ENCODE results near the gene C1QTNF6.

The C1QTNF6 gene

DNA sequence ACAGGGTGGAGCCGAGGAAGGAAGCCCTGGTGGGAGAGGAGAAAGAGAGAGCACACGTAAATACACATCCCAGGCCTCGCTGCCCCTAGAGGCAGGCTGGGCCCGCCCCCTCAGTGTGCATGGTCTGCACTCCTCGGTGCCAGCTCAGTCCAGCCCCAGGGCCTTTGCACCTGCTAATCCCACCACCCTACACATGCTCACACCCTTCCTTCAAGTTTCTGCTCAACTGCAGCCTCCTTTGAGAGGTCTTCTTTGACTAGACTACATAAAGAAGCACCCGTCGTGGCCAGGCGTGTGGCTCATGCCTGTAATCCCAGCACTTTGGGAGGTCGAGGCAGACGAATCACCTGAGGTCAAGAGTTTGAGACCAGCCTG lies 43.9 kb downstream of the C1QTNF6 start:
- Mint-ChIP-seq H3K9me3 (no peaks in the 10 kb centered on the region), H3K4me3 (peak overlapping the region; percentile 35), H3K4me1 (peaks cover 67% of the 10 kb centered on the region), H3K27me3 (no peaks in the 10 kb centered on the region), H3K27ac (no peak overlapping the region), H3K36me3 (peaks cover 6% of the 10 kb centered on the region)

DNA sequence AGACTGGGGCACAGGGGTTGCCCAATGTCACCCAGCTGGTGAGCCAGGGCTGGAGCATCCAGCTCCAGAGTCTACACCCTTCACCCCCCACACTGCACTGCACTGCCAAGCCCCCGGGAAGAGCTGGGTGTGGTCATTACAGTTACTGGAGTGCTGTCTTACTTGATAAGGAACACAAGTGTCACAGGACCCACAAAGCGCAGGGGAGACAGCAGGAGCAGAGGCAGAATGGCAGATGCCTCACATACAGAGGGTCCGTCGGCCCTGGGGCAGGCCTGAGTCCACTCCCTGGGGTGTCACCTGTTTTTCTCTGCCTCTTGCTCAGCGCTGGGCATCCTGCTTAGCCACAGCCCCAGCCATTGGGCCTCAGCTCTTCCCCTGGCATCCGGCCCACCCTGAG lies 46.1 kb downstream of the C1QTNF6 start:
- H3K36me3 Mint-ChIP-seq = peaks cover 19% of the 10 kb centered on the region
- peaks cover 67% of the 10 kb centered on the region for H3K4me1 Mint-ChIP-seq
- no peak overlapping the region for H3K27ac Mint-ChIP-seq

DNA sequence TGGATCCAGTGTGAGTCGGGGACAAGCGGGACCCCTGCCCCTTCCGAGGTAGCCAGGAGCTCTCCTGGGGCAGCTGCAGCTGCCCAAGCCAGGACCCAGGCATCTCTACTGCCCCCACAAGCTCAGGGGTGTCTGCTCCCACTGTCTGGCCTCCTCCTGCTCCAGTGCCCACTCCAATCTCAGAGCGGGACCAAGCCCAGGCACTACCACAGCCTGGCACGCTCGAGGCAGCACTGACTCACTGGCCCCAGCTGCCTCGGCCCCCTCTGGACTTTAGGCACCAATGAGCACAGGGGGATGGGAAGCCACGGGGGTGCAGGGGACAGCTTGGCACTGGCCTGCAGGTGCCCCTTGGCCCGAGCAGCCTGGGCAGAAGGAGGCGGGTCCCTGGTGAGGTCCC lies 46.6 kb downstream of the C1QTNF6 start:
- H3K27me3 Mint-ChIP-seq = no peaks in the 10 kb centered on the region
- no peaks in the 10 kb centered on the region for H3K9me3 Mint-ChIP-seq
- H3K36me3 Mint-ChIP-seq = peaks cover 23% of the 10 kb centered on the region
- peaks cover 67% of the 10 kb centered on the region for H3K4me1 Mint-ChIP-seq
- no peak overlapping the region for H3K4me3 Mint-ChIP-seq
- H3K27ac Mint-ChIP-seq = no peak overlapping the region

More for the DNA sequence above, 46.1 kb downstream of the C1QTNF6 start:
- H3K9me3 Mint-ChIP-seq = no peaks in the 10 kb centered on the region
- H3K4me3 Mint-ChIP-seq = no peak overlapping the region
- no peaks in the 10 kb centered on the region for H3K27me3 Mint-ChIP-seq

DNA sequence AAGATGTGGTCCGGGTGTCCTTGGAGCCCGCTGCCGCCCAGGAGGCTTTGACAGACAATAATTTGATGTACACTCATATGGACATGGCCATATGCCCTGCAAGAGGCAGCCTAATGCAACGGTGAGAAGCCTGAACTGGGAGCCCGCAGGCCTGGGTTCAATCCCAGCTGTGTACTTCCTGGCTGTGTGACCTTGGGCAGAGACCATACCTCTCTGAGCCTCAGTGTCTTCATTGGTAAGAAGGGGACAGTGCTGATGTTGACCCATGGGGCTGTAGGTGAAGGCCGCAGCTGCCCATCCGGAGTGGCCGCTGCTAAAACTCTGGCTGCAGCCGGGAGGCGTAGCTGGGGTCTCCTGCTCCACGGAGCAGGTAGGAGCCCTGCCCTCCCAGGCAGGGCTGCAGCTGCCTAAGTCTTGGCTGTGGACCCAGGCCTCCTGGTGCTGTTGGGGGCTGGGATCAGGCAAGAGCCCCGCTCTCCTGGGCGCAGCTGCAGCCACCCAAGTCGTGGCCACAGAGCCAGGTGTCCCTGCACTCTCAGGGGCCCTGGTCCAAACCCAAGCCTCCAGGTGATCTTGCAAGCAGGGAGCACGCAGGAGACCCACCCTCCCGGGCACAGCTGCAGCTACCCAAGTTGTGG lies 47.2 kb downstream of the C1QTNF6 start:
- Mint-ChIP-seq H3K4me3 (peak overlapping the region; percentile 1), H3K9me3 (no peaks in the 10 kb centered on the region), H3K36me3 (peaks cover 23% of the 10 kb centered on the region), H3K27me3 (no peaks in the 10 kb centered on the region), H3K27ac (no peak overlapping the region), H3K4me1 (peaks cover 61% of the 10 kb centered on the region)

DNA sequence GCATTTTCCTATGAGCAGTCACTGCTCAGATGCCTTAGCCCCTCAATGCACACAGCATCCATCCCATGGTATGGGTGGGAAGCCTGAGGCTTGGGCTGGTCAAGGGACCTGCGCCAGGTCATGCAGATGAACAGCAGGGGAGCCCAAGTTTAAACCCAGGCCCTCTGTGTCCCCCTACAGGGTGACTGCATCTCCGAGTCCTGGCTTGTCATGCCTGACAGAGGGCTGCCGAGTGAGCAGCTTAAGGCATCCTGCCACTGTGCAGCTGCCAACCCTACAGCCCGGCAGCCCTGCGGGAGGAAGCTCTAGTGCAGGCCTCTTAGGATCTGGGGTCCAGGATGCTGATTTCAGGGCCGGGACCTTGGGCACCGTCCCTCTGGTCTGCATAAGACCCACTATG lies 48.3 kb downstream of the C1QTNF6 start:
- Mint-ChIP-seq H3K36me3 (peaks cover 22% of the 10 kb centered on the region), H3K4me3 (peak overlapping the region; percentile 80), H3K4me1 (peaks cover 51% of the 10 kb centered on the region), H3K27ac (peak overlapping the region; percentile 98), H3K27me3 (no peaks in the 10 kb centered on the region), H3K9me3 (no peaks in the 10 kb centered on the region)

DNA sequence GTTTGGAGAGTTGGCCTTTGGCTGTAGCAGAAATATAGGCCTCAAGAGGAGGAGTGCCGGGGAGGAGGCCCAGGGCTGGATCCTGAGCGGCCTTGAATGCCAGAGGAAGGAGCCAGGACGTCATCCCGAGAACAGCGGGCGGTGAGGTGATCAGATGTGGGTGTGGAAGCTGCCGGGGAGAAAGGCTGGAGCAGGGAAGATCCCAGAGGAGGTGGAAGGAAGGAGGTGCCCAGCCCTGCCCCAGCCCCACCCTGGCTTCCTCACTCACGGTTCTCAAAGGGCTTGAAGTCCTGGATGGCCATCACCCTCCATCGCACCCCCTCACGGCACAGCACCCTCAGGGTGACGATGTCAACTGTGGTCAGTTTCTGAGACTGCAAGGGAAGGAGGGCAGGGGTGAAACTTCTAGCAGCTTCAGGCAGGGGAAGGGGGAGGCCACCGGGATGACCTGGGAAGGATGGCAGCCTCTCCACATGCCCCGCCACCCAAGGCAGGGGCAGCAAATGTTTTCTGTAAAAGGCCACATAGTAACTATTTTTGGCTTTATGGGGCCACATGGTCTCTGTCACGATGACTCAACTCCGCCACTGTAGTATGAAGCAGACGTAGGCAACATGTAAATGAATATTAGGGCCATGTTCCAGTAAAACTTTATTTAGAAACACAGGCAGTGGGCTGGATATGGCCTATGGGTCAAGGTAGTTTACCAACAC lies 49.0 kb downstream of the C1QTNF6 start:
- H3K4me3 Mint-ChIP-seq = peak overlapping the region; percentile 80
- H3K4me1 Mint-ChIP-seq = peaks cover 48% of the 10 kb centered on the region
- no peaks in the 10 kb centered on the region for H3K27me3 Mint-ChIP-seq
- H3K9me3 Mint-ChIP-seq = no peaks in the 10 kb centered on the region
- H3K27ac Mint-ChIP-seq = peak overlapping the region; percentile 98
- H3K36me3 Mint-ChIP-seq = peaks cover 21% of the 10 kb centered on the region

DNA sequence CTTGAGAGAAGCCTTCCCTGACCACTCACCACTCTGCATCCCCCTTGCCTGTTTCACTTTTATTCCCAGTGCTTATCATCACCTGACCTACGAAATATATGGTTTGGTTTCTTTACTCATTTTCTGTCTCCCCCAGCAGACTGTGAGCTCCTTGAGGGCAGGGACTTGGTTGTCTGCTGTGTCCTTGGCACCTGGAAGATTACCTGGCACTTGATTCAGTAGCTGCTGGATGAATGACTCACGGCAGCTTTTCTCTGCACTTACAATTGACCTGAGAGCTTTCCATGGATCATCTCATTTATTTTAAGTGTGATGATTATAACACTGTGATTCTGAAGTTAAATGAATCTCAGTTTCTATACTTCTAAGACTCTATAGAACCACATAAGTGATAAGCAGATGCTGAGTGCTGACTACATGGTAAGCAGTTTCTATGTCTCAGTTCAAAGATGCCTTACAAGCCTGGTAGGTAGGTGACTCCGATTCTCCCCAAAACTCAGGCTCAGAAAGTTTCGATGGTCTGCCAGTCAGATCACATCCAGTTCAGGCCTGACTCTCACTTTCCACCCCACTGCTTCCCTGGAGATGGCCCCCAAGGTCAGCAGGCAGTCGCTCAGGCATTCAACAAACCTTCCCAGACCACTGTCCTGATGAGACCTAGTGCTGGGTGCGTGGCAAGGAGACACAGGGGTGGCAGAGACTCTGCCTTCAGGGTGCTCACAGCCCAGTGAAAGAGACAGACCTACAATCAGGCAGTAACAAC lies 50.0 kb downstream of the C1QTNF6 start:
- Mint-ChIP-seq H3K4me3 (peak overlapping the region; percentile 80), H3K4me1 (peaks cover 40% of the 10 kb centered on the region), H3K27ac (peak overlapping the region; percentile 98), H3K9me3 (no peaks in the 10 kb centered on the region), H3K36me3 (peaks cover 21% of the 10 kb centered on the region), H3K27me3 (no peaks in the 10 kb centered on the region)

DNA sequence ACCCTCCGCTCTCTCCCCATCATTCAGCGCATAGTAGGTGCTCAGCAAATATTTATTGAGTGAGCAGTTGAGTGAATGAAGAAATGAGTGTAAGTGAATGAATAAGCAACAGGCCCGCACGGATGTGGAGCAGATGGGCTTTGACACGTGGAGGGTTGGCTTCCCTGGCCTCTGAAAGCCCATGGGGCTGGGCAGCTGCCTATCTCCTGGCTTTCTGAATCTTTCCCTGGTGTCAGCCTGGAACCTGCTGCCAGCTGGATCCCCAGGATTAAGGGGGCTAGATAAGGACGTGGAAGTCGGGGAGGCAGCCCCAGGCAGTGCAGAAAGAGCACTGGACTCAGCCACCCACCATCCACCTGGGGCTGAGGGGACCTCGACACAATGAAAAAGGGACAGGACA lies 50.9 kb downstream of the C1QTNF6 start:
- Mint-ChIP-seq H3K9me3 (no peaks in the 10 kb centered on the region), H3K4me1 (peaks cover 36% of the 10 kb centered on the region), H3K4me3 (no peak overlapping the region), H3K27ac (peak overlapping the region; percentile 84), H3K27me3 (no peaks in the 10 kb centered on the region), H3K36me3 (peaks cover 21% of the 10 kb centered on the region)

DNA sequence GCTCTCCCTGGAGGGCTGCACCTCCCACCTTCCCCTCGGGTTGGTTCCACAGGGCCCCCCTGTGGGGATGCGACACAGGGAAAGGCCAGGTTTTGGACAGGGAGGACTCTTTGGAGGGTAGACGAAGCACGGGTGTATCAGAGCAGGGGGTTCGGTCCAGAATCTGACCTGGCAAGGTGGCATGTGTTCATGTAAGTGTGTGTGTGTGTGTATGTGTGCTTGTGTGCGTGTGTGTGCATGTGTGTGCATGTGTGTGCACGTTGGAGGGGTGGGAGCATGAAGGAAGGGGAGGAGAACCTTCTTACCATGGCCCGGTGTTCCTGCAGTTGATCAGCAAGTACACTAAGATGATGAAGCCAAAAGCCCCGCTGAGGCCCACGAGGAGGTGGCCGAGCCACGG lies 53.0 kb downstream of the C1QTNF6 start:
- peaks cover 31% of the 10 kb centered on the region for H3K4me1 Mint-ChIP-seq
- H3K27me3 Mint-ChIP-seq = no peaks in the 10 kb centered on the region
- no peaks in the 10 kb centered on the region for H3K9me3 Mint-ChIP-seq
- H3K36me3 Mint-ChIP-seq = peaks cover 23% of the 10 kb centered on the region
- H3K4me3 Mint-ChIP-seq = no peak overlapping the region
- H3K27ac Mint-ChIP-seq = no peak overlapping the region

DNA sequence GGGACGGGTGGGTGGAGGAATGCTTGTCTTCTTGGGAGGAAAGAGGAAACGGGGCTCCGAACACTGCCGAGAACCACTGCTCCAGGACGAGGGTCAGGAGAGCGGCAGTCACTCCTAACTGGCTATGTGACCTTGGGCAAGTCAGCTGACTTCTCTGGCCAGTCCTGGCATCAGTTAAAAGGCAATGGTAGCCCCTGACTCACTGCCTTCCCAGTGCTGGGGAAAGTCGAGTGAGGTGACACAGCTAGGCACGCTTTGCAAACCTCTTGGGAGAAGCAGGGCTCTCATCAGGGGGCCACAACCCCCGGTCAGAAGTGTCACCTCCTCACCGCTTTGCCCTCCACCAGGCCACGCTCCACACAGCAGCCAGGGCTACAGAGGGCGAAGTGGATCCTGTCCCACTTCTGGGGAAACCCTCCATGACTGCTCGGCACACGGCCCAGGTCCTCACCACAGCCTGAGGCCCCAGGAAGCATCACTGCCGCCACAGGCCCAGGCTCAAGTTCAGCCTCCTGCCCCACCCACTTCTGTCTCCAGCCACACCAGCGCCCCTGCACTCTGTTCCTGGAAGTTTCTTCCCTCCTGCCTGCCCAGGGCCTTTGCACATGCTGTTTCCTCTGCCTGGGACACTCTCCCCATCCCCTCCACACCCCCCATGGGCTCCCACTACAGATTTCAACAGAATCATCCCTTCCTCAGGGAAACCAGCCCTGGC lies 54.6 kb downstream of the C1QTNF6 start:
- Mint-ChIP-seq H3K36me3 (peaks cover 16% of the 10 kb centered on the region), H3K27me3 (no peaks in the 10 kb centered on the region), H3K4me3 (no peak overlapping the region), H3K4me1 (peaks cover 18% of the 10 kb centered on the region), H3K9me3 (no peaks in the 10 kb centered on the region), H3K27ac (peak overlapping the region; percentile 23)

DNA sequence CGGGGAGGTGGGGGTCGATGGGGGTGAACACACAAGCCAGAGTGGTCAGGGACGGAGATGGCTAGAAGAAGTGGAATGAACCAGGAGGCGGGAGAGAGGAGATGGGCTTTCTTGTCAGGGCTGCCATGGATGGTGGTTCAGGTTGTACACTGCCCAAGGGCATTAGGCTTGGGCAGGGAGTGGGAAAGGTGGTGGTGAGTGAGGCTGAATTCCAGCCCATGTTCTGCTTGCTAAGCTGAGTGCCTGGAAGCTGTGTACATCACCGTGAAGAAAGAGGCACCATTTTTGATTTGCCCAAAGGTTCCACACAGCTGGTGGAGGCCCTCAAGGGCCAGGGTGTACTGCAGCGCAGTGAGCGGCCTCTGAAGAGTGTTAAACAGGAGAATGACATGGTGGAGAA lies 55.3 kb downstream of the C1QTNF6 start:
- no peaks in the 10 kb centered on the region for H3K9me3 Mint-ChIP-seq
- H3K36me3 Mint-ChIP-seq = peaks cover 10% of the 10 kb centered on the region
- no peaks in the 10 kb centered on the region for H3K27me3 Mint-ChIP-seq
- H3K4me3 Mint-ChIP-seq = no peak overlapping the region
- peaks cover 11% of the 10 kb centered on the region for H3K4me1 Mint-ChIP-seq
- H3K27ac Mint-ChIP-seq = peak overlapping the region; percentile 76

All from activated naive CD4-positive, alpha-beta T cell treated with anti-CD3 and anti-CD28 coated beads, Interleukin-2, amount 50 U/mL, for 24 hours (primary cell).